ENCODE measurements around the gene CDC25C. TPM values are rescaled to one million over a fixed set of nuclear protein-coding genes. Genes with fewer than 3 reads are reported as not detected.

Gene CDC25C
- total and polyA plus RNA-seq, 7 donors, result 0.12 TPM; not detected in 6

DNA sequence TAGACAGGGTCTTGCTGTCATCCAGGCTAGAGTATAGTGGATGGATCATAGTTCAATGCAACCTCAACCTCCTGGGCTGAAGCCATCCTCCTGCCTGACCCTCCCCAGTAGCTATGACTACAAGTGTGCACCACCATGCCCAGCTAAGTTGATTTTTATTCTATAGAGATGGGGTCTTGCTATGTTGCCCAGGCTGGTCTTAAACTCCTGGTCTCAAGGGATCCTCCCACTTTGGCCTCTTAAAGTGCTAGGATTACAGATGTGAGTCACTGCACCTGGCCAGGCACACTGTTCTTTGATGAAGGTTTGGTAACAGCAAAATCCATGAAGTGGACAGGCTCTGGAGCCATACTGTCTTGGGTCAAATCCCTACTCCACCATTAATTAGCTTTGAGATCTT, 50.7 kb downstream of the CDC25C start:
- no peak for DNase-seq
- TF ChIP-seq, protein P1, sequence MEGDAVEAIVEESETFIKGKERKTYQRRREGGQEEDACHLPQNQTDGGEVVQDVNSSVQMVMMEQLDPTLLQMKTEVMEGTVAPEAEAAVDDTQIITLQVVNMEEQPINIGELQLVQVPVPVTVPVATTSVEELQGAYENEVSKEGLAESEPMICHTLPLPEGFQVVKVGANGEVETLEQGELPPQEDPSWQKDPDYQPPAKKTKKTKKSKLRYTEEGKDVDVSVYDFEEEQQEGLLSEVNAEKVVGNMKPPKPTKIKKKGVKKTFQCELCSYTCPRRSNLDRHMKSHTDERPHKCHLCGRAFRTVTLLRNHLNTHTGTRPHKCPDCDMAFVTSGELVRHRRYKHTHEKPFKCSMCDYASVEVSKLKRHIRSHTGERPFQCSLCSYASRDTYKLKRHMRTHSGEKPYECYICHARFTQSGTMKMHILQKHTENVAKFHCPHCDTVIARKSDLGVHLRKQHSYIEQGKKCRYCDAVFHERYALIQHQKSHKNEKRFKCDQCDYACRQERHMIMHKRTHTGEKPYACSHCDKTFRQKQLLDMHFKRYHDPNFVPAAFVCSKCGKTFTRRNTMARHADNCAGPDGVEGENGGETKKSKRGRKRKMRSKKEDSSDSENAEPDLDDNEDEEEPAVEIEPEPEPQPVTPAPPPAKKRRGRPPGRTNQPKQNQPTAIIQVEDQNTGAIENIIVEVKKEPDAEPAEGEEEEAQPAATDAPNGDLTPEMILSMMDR (IDR thresholded peaks at IDR 0.05), result no peak
- H3K9me3 ChIP-seq, result no peaks in the 10 kb centered on the region
- H3K27me3 ChIP-seq (ENCODE audit: insufficient read depth in 3 of 3, low read length in 2 of 3), result no peaks in the 10 kb centered on the region
- no peaks in the 10 kb centered on the region for H3K4me1 ChIP-seq
- no peak for ATAC-seq
- intact Hi-C loops (cut with DNase I), result loop anchor here in 1 of 2 donors (5.0 kb wide), 1 partner anchor 59 kb away; no protein-coding TSS in a partner anchor
- no peak overlapping the region for H3K4me3 ChIP-seq
- H3K27ac ChIP-seq, result no peak overlapping the region
- no peaks in the 10 kb centered on the region for H3K36me3 ChIP-seq (ENCODE audit: insufficient read depth in 1 of 2, low read depth in 1 of 2)

DNA sequence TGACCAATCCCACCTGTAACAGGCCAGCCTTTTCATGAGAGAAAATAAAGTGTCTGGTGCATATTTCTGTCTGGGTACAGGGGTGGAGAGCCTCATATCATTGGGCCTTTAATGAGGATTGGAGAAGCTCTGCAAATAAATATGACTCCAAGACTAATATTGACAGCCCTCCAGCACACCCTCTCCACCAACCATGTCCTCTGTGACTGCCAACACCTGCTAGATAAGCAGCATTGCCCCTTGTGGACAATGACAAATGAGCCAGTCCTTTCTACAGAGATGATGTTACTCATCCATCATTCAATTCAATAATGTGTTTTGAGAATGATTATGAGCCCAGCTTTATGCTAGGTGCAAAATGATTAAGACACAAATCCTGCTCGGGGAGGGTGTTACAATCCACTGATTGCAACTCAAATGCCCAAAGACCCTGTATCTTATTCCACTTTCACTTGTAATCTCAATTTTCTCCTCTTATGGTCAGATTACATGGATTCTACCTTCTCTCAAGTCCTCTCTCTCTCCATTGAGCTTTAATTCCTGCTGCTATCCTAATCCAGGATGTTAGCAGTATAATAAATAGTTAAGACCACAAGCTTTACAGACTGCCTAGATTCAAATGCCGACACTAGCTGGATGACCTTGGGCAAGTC, 55.1 kb downstream of the CDC25C start:
- intact Hi-C loops (cut with DNase I), result no loop called here
- H3K4me1 ChIP-seq, result no peaks in the 10 kb centered on the region
- DNase-seq, result no peak
- TF ChIP-seq, protein P1 (IDR thresholded peaks at IDR 0.05), result no peak
- no peaks in the 10 kb centered on the region for H3K9me3 ChIP-seq
- H3K4me3 ChIP-seq, result no peak overlapping the region
- no peaks in the 10 kb centered on the region for H3K36me3 ChIP-seq (ENCODE audit: insufficient read depth in 1 of 2, low read depth in 1 of 2)
- no peak overlapping the region for H3K27ac ChIP-seq
- WGBS, 3 donors, result 78 to 89% (median 83%) methylated on average over 2 of the region's 2 CpGs
- H3K27me3 ChIP-seq (ENCODE audit: insufficient read depth in 3 of 3, low read length in 2 of 3), result peaks cover 0 to 19% (median 0%) of the 10 kb centered on the region in 3 donors
- ATAC-seq, result no peak

DNA sequence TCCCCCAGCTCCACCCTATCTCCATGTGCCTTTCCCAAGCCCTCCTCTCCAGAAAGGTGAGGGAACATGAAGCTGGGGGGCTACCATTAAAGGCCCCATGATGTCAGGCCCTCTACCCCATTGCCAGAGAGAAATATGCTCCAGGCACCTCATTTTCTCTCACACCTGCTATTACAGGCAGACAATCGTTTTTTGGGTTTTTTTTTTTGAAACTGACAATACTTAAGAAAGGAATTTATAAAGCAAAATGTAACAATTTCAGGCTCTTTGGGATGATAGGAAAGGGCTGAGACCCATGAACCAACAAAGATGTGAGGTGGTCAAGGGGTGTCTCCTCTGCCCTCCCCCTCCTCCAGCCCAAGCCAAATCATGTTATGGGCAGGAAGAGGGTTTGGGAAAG, 55.7 kb downstream of the CDC25C start:
- ATAC-seq (no peak), DNase-seq (no peak)
- no peak overlapping the region for H3K27ac ChIP-seq
- H3K4me3 ChIP-seq, result no peak overlapping the region
- H3K9me3 ChIP-seq, result no peaks in the 10 kb centered on the region
- H3K27me3 ChIP-seq (ENCODE audit: insufficient read depth in 3 of 3, low read length in 2 of 3), result peaks cover 0 to 19% (median 0%) of the 10 kb centered on the region in 3 donors
- TF ChIP-seq, protein P1 (IDR thresholded peaks at IDR 0.05), result no peak
- WGBS, 3 donors, result 54 to 90% (median 77%) methylated on average over 1 of the region's 1 CpG
- H3K4me1 ChIP-seq, result no peaks in the 10 kb centered on the region
- no peaks in the 10 kb centered on the region for H3K36me3 ChIP-seq (ENCODE audit: insufficient read depth in 1 of 2, low read depth in 1 of 2)
- intact Hi-C loops (cut with DNase I), result no loop called here

DNA sequence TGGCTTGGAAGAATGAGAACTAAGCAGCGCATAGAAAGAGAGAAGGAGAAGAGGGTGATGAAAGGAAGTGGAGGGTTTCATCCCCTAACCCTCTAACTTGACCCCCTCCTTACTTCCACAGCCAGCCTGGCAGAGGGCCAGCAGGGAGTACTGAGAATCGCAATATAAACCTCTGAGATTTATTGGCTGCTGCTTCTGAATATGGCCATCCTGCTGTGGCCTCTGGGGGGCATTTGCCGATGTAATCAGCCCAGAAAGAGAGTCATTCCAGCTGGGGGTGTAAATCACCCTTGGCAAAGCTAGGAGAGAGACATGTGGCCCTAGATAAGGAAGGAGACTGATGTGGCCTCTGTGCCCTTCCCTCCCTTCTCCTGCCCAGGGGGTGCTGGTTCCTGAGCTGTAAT, 56.2 kb downstream of the CDC25C start:
- TF ChIP-seq, protein P1 (IDR thresholded peaks at IDR 0.05), result no peak
- Histone ChIP-seq H3K9me3 (no peaks in the 10 kb centered on the region), H3K27me3 (ENCODE audit: insufficient read depth in 3 of 3, low read length in 2 of 3) (peaks cover 0 to 19% (median 0%) of the 10 kb centered on the region in 3 donors), H3K36me3 (ENCODE audit: insufficient read depth in 1 of 2, low read depth in 1 of 2) (no peaks in the 10 kb centered on the region), H3K4me3 (no peak overlapping the region), H3K27ac (no peak overlapping the region), H3K4me1 (no peaks in the 10 kb centered on the region)
- intact Hi-C loops (cut with DNase I), result no loop called here
- ATAC-seq, result no peak
- no peak for DNase-seq
- 46 to 59% (median 53%) methylated on average over 3 of the region's 3 CpGs for WGBS, 3 donors

All from psoas muscle (tissue), 8 donors.